Measurements from ENCODE around the gene SMOC2.

The SMOC2 gene

DNA sequence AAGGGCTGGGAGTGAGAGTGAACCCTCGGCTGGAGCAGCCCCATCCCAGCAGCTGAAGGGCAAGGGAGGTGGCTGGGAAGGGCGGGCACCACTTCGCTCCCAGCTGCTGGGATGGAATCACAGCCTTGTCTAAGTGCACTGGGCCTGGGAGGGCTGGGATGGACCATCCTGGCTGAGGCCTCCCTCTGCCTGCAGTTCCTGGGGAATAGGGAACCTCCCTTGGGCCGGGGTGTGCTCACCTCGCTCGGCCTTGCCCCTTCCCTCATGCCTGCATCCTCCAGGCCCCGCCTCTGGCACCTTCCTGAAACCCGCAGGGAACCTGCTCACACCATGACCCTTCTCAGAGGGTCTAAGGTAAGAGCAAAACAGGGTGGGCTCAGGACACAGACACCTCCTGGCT, 53.7 kb downstream of the SMOC2 start:
- DNase-seq, result no peak

- no peak for DNase-seq
Measured at GRCh38 chr6:168495133-168495532, 54.1 kb downstream of the SMOC2 start.

DNA sequence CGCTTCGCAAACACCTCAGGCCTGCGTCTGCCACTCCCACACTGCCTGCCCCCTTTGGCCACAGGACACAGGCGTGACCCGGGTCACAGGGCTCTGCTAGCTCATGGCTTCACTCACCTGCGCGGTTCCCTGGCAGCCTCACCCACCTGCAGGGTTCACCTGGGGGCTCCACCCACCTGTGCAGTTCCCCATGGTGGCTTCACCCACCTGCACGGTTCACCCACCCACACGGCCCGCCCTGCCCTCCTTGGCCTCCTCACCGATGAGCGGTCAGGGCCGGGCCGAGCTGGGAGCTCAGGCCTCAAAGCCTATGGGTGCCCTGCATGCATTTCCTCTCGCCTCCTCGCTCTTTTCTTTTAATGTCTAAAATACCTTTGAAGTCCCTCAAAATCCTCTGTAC, 54.7 kb downstream of the SMOC2 start:
- DNase-seq, result no peak

GRCh38 chr6:168496139-168496996, 55.4 kb downstream of the SMOC2 start:
- DNase-seq, result no peak

DNA sequence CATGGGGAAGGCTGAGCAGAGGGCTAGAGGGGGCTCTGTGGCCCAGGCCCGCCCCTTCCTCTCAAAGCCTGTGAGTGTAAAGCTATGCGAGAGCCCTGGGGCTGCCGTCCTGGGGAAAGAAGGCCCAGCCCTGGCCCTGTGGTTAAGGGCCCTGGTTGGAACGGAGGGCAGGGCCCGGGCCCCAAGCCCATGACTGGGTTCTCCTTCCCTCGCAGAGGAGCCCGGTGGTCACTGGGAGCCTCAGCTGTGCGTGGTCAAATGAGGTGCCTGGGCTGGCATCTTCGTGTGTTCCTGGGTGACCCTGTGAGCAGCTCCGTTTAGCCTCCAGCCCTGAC, 56.0 kb downstream of the SMOC2 start:
- no peak for DNase-seq

DNA sequence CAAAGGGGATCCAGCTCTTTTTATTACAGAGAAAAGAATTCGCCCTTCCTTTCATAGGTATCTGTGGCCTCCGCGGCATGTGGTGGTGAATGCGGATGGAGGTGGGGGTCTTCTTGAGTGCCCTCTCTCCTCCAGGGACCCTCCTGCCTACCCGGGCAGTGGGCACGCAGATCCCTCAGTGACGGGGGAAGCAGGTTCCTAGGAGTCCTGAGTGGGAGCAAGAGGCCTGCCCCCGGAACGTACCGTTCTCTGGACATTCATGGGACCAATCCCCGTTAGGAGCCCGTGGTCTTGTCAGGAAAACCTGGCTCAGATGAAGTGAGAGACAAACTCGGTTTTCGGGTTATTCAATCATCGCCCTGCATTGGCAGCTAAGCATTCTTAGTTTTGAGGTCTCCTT, 56.4 kb downstream of the SMOC2 start:
- no peak for DNase-seq

- no peak for DNase-seq
Measured at GRCh38 chr6:168498161-168498843, 57.3 kb downstream of the SMOC2 start.

DNA sequence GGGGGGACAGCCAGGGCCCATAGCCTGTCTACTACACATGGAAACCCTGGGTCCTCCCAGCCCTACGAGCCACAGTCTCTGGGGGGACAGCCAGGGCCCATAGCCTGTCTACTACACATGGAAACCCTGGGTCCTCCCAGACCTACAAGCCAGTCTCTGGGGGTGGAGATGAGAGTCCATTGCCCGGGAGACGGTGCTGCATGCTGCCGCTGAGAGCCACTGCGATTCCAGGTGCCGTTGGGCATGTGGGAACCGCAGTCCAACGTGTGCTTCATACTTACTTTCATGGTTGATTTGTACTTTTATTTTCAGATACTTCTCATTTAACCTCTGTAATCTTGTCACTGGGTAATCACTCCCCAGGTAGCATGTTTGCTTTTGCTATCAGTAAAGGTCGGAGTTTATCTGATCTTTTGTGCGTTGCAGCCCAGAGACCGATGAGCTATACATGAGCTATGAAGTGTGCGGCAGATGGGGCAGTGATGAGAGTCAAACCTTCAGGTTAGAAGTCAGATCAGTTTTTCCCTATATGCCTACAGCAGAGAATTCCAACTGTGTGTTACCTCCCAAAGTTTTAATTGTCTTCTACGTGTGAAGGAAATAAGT, 58.2 kb downstream of the SMOC2 start:
- no peak for DNase-seq

DNA sequence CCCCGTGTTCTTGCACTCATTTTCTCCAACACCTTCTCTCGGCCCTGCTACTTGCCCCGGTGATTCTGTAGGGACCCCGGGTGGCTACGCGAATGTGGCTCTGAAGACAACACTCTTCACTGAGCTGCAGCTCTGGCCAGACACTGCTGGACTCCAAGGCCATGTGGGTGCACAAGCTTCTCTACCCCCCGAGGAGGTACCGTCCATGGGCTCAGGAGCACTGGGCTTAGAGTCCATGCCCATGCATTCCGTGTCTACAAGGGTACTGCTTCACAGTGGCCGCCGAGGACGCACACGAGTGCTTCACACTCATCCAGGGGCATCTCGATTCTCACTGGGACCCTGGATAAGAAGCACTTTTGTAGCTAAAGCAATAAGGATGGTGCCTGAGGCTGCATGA, 59.5 kb downstream of the SMOC2 start:
- DNase-seq, result no peak

GRCh38 chr6:168501561-168501960, 60.6 kb downstream of the SMOC2 start:
- no peak for DNase-seq

GRCh38 chr6:168504366-168504765, 63.4 kb downstream of the SMOC2 start:
- no peak for DNase-seq

DNA sequence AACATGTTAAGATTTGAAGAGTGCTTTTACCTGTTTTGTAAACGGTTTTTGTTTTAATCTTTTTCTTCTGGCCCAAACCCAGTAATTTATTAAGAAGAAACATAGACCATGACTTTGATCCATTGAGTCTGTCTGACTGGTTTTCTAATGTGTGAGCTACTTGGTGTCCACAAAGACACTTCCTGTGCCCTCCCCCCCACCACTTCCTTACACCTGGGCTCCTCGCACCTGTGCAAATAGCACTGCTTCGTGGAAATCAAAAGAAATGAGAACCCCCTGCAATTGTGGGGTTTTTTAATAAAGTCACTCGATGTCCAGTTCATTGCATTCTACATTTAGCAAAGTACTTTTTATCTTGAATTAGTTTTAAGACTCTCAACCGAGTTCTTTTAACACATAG, 65.5 kb downstream of the SMOC2 start:
- no peak for DNase-seq

GRCh38 chr6:168507297-168507696, 66.3 kb downstream of the SMOC2 start:
- no peak for DNase-seq

GRCh38 chr6:168507730-168508129, 66.7 kb downstream of the SMOC2 start:
- DNase-seq, result no peak

DNA sequence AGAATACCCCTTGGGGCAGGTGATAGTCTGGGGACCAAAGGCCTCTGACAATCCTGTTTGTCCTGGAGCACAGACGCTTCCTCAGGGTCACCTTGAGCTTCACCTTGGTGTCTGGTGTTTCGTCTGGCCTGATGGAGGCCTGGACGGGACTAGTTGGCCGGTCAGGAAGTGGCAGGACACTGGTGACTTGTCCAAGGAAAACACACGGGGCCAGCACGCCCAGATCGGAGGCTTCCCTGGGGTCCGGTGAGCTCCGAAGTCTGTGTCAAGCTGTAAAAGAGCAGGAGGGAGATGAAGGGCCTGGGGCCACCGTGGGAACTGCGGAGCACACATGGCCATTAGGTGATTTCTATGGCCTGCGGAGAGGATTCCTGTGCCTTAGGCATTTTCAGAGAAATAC, 67.9 kb downstream of the SMOC2 start:
- no peak for DNase-seq

DNA sequence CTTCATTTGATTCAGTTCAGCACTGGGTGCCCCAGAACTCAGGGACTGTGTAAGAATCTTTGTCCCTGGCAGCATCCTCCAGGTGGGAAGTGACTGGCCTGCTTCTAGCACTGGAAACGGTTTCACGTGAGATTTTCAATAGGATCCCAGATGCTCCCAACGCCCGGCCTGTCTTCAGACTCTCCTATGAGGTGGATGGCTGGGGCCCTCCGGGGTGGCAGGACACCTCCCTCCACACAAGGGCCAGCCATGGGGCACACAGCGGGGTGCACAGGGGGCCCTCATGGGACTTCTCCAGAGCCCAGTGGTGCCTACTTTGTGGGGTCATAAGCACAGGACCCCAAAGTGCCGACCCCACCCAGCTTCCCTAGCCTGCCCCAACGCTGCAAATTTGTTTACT, 72.8 kb downstream of the SMOC2 start:
- DNase-seq, result no peak

GRCh38 chr6:168514216-168514615, 73.2 kb downstream of the SMOC2 start:
- DNase-seq, result no peak

GRCh38 chr6:168515376-168515775, 74.4 kb downstream of the SMOC2 start:
- no peak for DNase-seq

- no peak for DNase-seq
Measured at GRCh38 chr6:168516944-168517741, 76.2 kb downstream of the SMOC2 start.

DNA sequence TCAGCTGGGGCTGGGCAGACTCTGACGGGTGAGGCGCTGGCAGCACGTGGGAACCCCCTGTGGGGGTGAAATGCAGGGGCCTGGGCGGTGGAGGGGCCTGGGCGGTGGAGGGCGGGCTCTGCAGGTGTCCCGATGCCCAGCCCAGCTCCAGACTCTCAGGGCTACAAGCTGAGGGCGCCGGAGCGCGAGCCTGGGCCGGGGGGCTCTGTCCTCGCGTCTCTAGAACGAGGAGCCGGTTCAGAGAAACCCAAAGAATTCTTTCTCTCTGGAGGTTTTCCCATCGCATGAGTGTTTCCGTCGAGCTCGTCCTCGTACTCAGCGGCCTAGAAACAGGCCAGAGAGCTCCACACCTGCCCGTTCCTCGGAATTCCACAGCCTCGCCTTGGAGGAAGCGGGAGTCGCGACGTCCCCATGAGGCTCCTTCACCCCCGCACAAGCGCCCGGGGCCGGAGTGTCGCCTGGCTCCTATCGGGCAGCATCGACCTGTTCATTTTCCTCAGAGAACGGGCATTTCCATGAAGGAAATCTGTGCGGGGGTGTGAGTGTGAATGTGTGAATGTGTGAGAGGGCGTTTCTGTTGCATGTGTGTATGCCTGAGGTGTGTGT, 76.9 kb downstream of the SMOC2 start:
- DNase-seq, result no peak

- DNase-seq, result no peak
Measured at GRCh38 chr6:168518348-168518745, 77.4 kb downstream of the SMOC2 start.

- no peak for DNase-seq
Measured at GRCh38 chr6:168518867-168519266, 77.9 kb downstream of the SMOC2 start.

DNA sequence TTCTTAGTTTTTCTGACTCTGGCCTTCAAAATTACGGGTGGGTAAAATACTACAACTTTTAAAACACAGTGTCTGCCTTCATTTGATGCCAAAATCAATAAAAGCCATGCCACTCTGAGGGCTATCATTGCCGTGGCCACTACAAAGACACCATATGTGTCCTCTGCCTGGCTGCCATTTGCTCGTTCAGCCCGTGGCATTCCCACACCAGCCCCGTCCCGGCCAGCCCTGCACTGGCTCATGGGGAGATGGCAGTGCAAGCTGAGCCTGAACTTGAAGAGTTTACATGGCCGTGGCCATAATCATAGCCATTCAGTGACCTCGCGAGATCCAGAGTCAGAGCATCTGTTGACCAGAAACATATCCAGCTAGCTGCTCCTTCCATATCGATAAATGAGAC, 79.2 kb downstream of the SMOC2 start:
- DNase-seq, result no peak
